SK-N-SH treated with all-trans-retinoic acid at 6 μM for 48 hours (cell line): Measurements from ENCODE around the gene DHCR24.

Source experiments
- ATAC-seq: fragments of 200-7000 bp; cut with Tn5 transposase; 3 replicates; pipeline ENCODE4 v1.9.1; 2020; ENCODE audit warnings: mild to moderate bottlenecking, moderate library complexity
- ARNTL ChIP-seq: fragments of 450-650 bp; formaldehyde crosslinking; IDR thresholded peaks from 2 replicates; pipeline ENCODE4 v1.5.0; 2020; ENCODE audit warnings: low read depth, mild to moderate bottlenecking, moderate library complexity, borderline replicate concordance
- BACH2 ChIP-seq: fragments of 250-450 bp; sonication (Bioruptor Pico); IDR thresholded peaks from 2 replicates; pipeline ENCODE4 v1.9.0; 2021; ENCODE audit warnings: mild to moderate bottlenecking, borderline replicate concordance
- CSDC2 ChIP-seq: fragments of 250-450 bp; sonication (Bioruptor Pico); IDR thresholded peaks from 2 replicates; pipeline ENCODE4 v1.5.0; 2020; ENCODE audit warnings: mild to moderate bottlenecking, moderate library complexity
- ESRRG ChIP-seq: fragments of 250-450 bp; sonication (Bioruptor Pico); IDR thresholded peaks from 2 replicates; pipeline ENCODE4 v1.6.1; 2021; ENCODE audit warnings: mild to moderate bottlenecking
- GLIS3 ChIP-seq: fragments of 250-450 bp; sonication (Bioruptor Pico); IDR thresholded peaks from 2 replicates; pipeline ENCODE4 v1.5.0; 2020; ENCODE audit warnings: mild to moderate bottlenecking, moderate library complexity
- ISL1 ChIP-seq: fragments of 250-450 bp; sonication (Bioruptor Pico); IDR thresholded peaks from 2 replicates; pipeline ENCODE4 v2.1.2; 2022; ENCODE audit warnings: mild to moderate bottlenecking, moderate library complexity
- OSR1 ChIP-seq: fragments of 250-450 bp; sonication (Bioruptor Pico); IDR thresholded peaks from 2 replicates; pipeline ENCODE4 v1.8.0; 2022; ENCODE audit warnings: moderate library complexity, mild to moderate bottlenecking, inconsistent platforms
- PPARA ChIP-seq: fragments of 250-450 bp; sonication (Bioruptor Pico); IDR thresholded peaks from 2 replicates; pipeline ENCODE4 v1.5.0; 2020; ENCODE audit warnings: mild to moderate bottlenecking, borderline replicate concordance
- RARB ChIP-seq: fragments of 250-450 bp; sonication (Bioruptor Pico); IDR thresholded peaks from 2 replicates; pipeline ENCODE4 v1.8.0; 2021; ENCODE audit warnings: mild to moderate bottlenecking, moderate library complexity
- SNAI2 ChIP-seq: fragments of 250-450 bp; sonication (Bioruptor Pico); IDR thresholded peaks from 2 replicates; pipeline ENCODE4 v1.5.0; 2020; ENCODE audit warnings: mild to moderate bottlenecking, moderate library complexity
- TCF4 ChIP-seq: fragments of 250-450 bp; sonication (Bioruptor Pico); IDR thresholded peaks from 2 replicates; pipeline ENCODE4 v1.8.0; 2021; ENCODE audit warnings: mild to moderate bottlenecking, moderate library complexity, borderline replicate concordance
- TOX ChIP-seq: fragments of 250-450 bp; sonication (Bioruptor Pico); IDR thresholded peaks from 2 replicates; pipeline ENCODE4 v1.8.0; 2021; ENCODE audit warnings: mild to moderate bottlenecking, moderate library complexity, borderline replicate concordance
- ZC3H10 ChIP-seq: fragments of 250-450 bp; sonication (Bioruptor Pico); IDR thresholded peaks from 2 replicates; pipeline ENCODE4 v1.5.1; 2021; ENCODE audit warnings: mild to moderate bottlenecking, moderate library complexity
- ZFP30 ChIP-seq: fragments of 450-650 bp; formaldehyde crosslinking; IDR thresholded peaks from 2 replicates; pipeline ENCODE4 v1.5.0; 2022; ENCODE audit warnings: mild to moderate bottlenecking, moderate library complexity
- ZNF565 ChIP-seq: fragments of 450-650 bp; formaldehyde crosslinking; conservative IDR thresholded peaks from 2 replicates; pipeline ENCODE4 v1.5.0; 2020; ENCODE audit warnings: low read depth, mild to moderate bottlenecking, moderate library complexity
- ZNF70 ChIP-seq: fragments of 450-650 bp; formaldehyde crosslinking; IDR thresholded peaks from 2 replicates; pipeline ENCODE4 v1.5.0; 2020; ENCODE audit warnings: mild to moderate bottlenecking, moderate library complexity
- ZNF8 ChIP-seq: fragments of 450-650 bp; formaldehyde crosslinking; IDR thresholded peaks from 2 replicates; pipeline ENCODE4 v1.5.0; 2020; ENCODE audit warnings: mild to moderate bottlenecking, moderate library complexity
- TF ChIP-seq, protein P1 (sequence below): fragments of 250-450 bp; sonication (Bioruptor Pico); IDR thresholded peaks from 2 replicates; pipeline ENCODE4 v1.5.1; 2021; ENCODE audit warnings: mild to moderate bottlenecking, moderate library complexity
- TF ChIP-seq, protein P2 (sequence below): fragments of 250-450 bp; sonication (Bioruptor Pico); IDR thresholded peaks from 2 replicates; pipeline ENCODE4 v1.5.1; 2020; ENCODE audit warnings: low read depth, mild to moderate bottlenecking, moderate library complexity
- TF ChIP-seq, protein P3 (sequence below): fragments of 250-450 bp; sonication (Bioruptor Pico); IDR thresholded peaks from 2 replicates; pipeline ENCODE4 v1.8.0; 2021; ENCODE audit warnings: low read depth, mild to moderate bottlenecking, moderate library complexity, borderline replicate concordance
- TF ChIP-seq, protein P4 (sequence below): fragments of 250-450 bp; sonication (Bioruptor Pico); IDR thresholded peaks from 2 replicates; pipeline ENCODE4 v1.5.0; 2020; ENCODE audit warnings: mild to moderate bottlenecking, moderate library complexity

Gene DHCR24

GRCh38 chr1:54839824-54840223 lies 47.2 kb downstream of the DHCR24 start:
- ATAC-seq, result no peak
- TF ChIP-seq ZFP30 (CRISPR knock-in tag) (no peak), PPARA (CRISPR knock-in tag) (no peak), ZC3H10 (CRISPR knock-in tag) (no peak), TCF4 (CRISPR knock-in tag) (no peak), BACH2 (CRISPR knock-in tag) (no peak)

GRCh38 chr1:54838565-54839180 lies 48.3 kb downstream of the DHCR24 start:
- TF ChIP-seq TOX (CRISPR knock-in tag), result no peak
- no peak for TF ChIP-seq ISL1
- no peak for TF ChIP-seq ZNF8 (CRISPR knock-in tag)
- no peak for TF ChIP-seq TCF4 (CRISPR knock-in tag)
- TF ChIP-seq ZFP30 (CRISPR knock-in tag), result no peak
- no peak for TF ChIP-seq ZNF70 (CRISPR knock-in tag)
- TF ChIP-seq, protein P1, sequence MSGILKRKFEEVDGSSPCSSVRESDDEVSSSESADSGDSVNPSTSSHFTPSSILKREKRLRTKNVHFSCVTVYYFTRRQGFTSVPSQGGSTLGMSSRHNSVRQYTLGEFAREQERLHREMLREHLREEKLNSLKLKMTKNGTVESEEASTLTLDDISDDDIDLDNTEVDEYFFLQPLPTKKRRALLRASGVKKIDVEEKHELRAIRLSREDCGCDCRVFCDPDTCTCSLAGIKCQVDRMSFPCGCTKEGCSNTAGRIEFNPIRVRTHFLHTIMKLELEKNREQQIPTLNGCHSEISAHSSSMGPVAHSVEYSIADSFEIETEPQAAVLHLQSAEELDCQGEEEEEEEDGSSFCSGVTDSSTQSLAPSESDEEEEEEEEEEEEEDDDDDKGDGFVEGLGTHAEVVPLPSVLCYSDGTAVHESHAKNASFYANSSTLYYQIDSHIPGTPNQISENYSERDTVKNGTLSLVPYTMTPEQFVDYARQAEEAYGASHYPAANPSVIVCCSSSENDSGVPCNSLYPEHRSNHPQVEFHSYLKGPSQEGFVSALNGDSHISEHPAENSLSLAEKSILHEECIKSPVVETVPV (CRISPR knock-in tag), result no peak
- TF ChIP-seq GLIS3, result no peak
- TF ChIP-seq ESRRG (CRISPR knock-in tag), result no peak
- no peak for TF ChIP-seq ZNF565 (CRISPR knock-in tag)
- TF ChIP-seq ZC3H10 (CRISPR knock-in tag), result no peak
- TF ChIP-seq, protein P2, sequence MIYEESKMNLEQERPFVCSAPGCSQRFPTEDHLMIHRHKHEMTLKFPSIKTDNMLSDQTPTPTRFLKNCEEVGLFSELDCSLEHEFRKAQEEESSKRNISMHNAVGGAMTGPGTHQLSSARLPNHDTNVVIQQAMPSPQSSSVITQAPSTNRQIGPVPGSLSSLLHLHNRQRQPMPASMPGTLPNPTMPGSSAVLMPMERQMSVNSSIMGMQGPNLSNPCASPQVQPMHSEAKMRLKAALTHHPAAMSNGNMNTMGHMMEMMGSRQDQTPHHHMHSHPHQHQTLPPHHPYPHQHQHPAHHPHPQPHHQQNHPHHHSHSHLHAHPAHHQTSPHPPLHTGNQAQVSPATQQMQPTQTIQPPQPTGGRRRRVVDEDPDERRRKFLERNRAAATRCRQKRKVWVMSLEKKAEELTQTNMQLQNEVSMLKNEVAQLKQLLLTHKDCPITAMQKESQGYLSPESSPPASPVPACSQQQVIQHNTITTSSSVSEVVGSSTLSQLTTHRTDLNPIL (CRISPR knock-in tag), result no peak
- no peak for TF ChIP-seq BACH2 (CRISPR knock-in tag)
- TF ChIP-seq, protein P3, sequence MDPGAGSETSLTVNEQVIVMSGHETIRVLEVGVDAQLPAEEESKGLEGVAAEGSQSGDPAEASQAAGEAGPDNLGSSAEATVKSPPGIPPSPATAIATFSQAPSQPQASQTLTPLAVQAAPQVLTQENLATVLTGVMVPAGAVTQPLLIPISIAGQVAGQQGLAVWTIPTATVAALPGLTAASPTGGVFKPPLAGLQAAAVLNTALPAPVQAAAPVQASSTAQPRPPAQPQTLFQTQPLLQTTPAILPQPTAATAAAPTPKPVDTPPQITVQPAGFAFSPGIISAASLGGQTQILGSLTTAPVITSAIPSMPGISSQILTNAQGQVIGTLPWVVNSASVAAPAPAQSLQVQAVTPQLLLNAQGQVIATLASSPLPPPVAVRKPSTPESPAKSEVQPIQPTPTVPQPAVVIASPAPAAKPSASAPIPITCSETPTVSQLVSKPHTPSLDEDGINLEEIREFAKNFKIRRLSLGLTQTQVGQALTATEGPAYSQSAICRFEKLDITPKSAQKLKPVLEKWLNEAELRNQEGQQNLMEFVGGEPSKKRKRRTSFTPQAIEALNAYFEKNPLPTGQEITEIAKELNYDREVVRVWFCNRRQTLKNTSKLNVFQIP (CRISPR knock-in tag), result no peak
- TF ChIP-seq CSDC2, result no peak
- TF ChIP-seq ARNTL, result no peak
- TF ChIP-seq, protein P4, sequence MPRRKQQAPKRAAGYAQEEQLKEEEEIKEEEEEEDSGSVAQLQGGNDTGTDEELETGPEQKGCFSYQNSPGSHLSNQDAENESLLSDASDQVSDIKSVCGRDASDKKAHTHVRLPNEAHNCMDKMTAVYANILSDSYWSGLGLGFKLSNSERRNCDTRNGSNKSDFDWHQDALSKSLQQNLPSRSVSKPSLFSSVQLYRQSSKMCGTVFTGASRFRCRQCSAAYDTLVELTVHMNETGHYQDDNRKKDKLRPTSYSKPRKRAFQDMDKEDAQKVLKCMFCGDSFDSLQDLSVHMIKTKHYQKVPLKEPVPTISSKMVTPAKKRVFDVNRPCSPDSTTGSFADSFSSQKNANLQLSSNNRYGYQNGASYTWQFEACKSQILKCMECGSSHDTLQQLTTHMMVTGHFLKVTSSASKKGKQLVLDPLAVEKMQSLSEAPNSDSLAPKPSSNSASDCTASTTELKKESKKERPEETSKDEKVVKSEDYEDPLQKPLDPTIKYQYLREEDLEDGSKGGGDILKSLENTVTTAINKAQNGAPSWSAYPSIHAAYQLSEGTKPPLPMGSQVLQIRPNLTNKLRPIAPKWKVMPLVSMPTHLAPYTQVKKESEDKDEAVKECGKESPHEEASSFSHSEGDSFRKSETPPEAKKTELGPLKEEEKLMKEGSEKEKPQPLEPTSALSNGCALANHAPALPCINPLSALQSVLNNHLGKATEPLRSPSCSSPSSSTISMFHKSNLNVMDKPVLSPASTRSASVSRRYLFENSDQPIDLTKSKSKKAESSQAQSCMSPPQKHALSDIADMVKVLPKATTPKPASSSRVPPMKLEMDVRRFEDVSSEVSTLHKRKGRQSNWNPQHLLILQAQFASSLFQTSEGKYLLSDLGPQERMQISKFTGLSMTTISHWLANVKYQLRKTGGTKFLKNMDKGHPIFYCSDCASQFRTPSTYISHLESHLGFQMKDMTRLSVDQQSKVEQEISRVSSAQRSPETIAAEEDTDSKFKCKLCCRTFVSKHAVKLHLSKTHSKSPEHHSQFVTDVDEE (CRISPR knock-in tag), result no peak
- no peak for TF ChIP-seq SNAI2 (CRISPR knock-in tag)
- TF ChIP-seq PPARA (CRISPR knock-in tag), result no peak
- no peak for ATAC-seq

DNA sequence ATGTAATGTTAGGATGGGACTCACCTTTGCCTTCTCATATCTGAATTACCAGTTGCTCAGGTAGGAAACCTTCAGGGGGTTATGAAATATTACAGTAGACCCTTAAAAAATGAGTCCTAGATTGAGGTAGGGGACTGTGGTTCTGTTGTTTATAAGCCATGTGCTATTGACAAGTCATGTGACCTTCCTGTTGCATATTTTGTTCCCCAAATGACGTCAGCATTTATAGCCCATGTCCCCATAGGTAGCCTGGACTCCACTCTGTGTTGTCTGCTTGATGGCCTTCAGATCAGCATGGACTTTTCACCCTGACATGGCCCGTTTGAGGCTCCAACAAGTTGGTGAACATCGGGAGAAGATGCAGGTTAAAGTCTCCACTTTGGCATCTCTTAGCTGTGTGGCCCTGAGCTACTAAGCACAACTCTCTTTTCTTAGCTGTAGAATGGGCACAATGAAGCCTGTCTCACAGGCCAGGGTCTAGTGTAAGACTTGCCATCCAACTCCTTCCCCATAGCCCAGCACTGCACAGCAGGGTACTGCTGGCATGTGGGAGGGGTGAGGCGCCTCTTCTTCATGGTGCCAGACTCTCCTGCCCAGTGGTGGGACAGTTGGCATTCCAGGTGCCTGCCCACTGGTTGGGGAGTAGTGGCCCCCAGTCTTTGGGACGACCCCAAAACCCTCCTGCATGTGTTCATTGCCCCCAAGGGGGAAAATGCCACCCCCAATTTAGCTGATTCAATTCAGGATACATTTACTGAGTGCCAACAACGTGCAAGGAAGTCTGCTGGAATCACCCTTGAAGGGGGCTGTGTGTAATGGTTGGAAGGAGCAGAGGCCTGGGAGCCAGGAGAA lies 49.8 kb downstream of the DHCR24 start:
- no peak for ATAC-seq
- TF ChIP-seq, protein P2 (CRISPR knock-in tag), result no peak
- no peak for TF ChIP-seq TOX (CRISPR knock-in tag)
- TF ChIP-seq RARB (CRISPR knock-in tag), result no peak
- TF ChIP-seq ZC3H10 (CRISPR knock-in tag), result no peak
- TF ChIP-seq CSDC2, result no peak
- TF ChIP-seq SNAI2 (CRISPR knock-in tag), result no peak
- no peak for TF ChIP-seq ISL1
- no peak for TF ChIP-seq OSR1 (CRISPR knock-in tag)
- TF ChIP-seq GLIS3, result no peak
- no peak for TF ChIP-seq ARNTL
- no peak for TF ChIP-seq ZNF70 (CRISPR knock-in tag)
- TF ChIP-seq TCF4 (CRISPR knock-in tag), result no peak
- TF ChIP-seq, protein P1 (CRISPR knock-in tag), result no peak
- no peak for TF ChIP-seq ESRRG (CRISPR knock-in tag)
- no peak for TF ChIP-seq ZNF565 (CRISPR knock-in tag)
- no peak for TF ChIP-seq ZFP30 (CRISPR knock-in tag)
- TF ChIP-seq, protein P4 (CRISPR knock-in tag), result no peak
- no peak for TF ChIP-seq ZNF8 (CRISPR knock-in tag)
